GM12864 (cell line): ENCODE results near the gene TPK1.

Source experiments
- DNase-seq: peaks from one replicate; pipeline ENCODE4 v3.0.0-alpha.2; 2011; ENCODE audit warnings: low read depth
- H3K4me3 ChIP-seq: 2 replicates; pipeline ENCODE4 v1.5.1; 2011; ENCODE audit warnings: mild to moderate bottlenecking, low read depth, low read length, control low read depth
- CTCF ChIP-seq: IDR thresholded peaks from 2 replicates; pipeline ENCODE4 v1.5.1; 2011; ENCODE audit warnings: low read depth, mild to moderate bottlenecking, moderate library complexity, low read length, control low read depth, inconsistent platforms; ENCODE audit errors: missing control alignments

The TPK1 gene

GRCh38 chr7:144824360-144824759 lies 11.5 kb downstream of the TPK1 start:
- no peak overlapping the region for H3K4me3 ChIP-seq
- DNase-seq: no peak
- TF ChIP-seq CTCF: no peak

DNA sequence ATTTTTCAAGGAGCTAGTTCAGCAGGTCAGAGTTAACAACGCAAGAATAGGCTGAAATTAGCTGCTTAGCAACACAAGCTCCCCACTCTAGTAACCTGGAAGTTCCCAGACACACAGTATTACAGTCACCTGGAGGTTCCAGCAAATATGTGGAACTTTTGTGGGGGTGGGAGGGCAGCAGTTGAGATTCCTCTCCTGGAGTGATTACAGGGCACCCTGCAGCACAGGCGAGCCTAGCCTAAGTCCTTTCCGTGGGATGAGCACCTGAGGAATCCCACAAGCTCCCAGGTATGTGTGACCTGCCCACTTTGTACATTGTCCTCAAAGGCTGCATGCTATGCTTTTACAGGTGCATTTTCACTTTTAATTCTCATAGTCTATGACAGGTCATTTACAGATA lies 13.6 kb downstream of the TPK1 start:
- no peak overlapping the region for H3K4me3 ChIP-seq
- TF ChIP-seq CTCF: no peak
- DNase-seq: no peak

DNA sequence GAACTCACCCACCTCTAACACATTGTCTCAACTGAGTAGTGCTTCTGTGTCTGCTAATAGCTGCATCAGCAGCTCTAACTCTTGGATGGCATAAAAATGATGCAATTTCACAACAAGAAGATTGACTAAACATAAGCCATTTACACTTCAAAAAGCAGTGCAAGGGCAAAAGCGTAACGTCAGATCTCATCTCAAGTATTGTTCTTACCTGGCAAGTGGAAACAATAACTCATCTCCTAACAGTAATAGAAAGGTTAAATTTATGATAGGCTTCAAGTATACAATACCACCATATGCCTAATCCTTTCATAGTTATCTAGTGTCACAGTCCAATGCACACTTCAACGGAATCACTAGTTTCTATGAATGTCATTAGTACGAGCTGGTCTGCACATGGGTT lies 14.8 kb downstream of the TPK1 start:
- H3K4me3 ChIP-seq: no peak overlapping the region
- DNase-seq: no peak
- no peak for TF ChIP-seq CTCF

- no peak overlapping the region for H3K4me3 ChIP-seq
- no peak for TF ChIP-seq CTCF
- DNase-seq: no peak
Observed at GRCh38 chr7:144820552-144820951, 15.3 kb downstream of the TPK1 start.

DNA sequence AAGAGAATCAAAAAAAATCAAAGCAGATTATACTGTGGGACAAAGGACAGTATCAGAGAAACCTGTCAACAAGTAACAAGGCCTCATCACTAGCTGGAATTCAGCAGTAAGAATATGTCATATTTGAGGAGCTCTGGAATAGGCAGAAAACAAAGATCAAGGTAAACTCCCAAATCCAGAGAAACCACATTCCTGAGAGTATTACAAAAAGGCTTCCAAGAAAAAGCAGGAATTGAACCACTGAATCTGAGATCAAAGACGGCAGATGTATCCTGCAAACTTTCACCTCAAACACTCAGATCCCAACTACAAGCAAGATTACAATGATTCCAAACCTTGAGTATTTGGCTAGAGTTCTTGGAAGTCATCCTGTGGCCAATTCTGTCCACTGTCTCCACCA lies 16.3 kb downstream of the TPK1 start:
- TF ChIP-seq CTCF: no peak
- no peak for DNase-seq
- no peak overlapping the region for H3K4me3 ChIP-seq

GRCh38 chr7:144818511-144818910 lies 17.3 kb downstream of the TPK1 start:
- no peak overlapping the region for H3K4me3 ChIP-seq
- no peak for TF ChIP-seq CTCF
- no peak for DNase-seq

DNA sequence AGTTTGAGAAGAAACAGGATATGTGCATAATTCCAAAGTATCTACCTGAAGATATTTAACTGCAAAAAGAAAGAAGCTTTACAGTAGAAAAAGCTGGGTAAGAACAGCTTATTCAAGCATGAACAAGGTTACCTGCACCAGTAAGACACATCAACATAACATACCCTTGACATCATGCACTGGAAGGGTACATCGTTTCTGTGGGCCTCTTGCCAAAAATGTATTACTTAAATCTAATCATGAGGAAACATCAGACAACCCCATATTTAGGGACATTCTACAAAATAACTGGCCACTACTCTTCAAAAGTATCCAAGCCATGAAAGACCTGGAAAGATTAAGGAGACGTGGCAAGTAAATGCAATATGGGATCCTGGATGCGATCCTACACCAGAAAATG lies 18.9 kb downstream of the TPK1 start:
- no peak for TF ChIP-seq CTCF
- no peak for DNase-seq
- no peak overlapping the region for H3K4me3 ChIP-seq
